ENCODE data around the gene COL24A1. TPM values are rescaled to one million over a fixed set of nuclear protein-coding genes. Genes with fewer than 3 reads are reported as not detected.

COL24A1 gene
- total RNA-seq, 4 donors from 2014 or later = 1.2 to 4.7 (median 3.3) TPM

- no peak for ATAC-seq
- H3K9me3 ChIP-seq = no peaks in the 10 kb centered on the region
- WGBS, 2 donors (ENCODE audit: low coverage in 1 of 2) = 62 to 91% methylated on average over 1 of the region's 1 CpG
- no peaks in the 10 kb centered on the region for H3K36me3 ChIP-seq
- no peak for TF ChIP-seq EP300 (IDR thresholded peaks at IDR 0.05)
- TF ChIP-seq CTCF (IDR thresholded peaks at IDR 0.05) = no peak
- no peak for TF ChIP-seq POLR2AphosphoS5 (IDR thresholded peaks at IDR 0.05)
- TF ChIP-seq POLR2A (IDR thresholded peaks at IDR 0.05) = no peak
- no peaks in the 10 kb centered on the region for H3K27me3 ChIP-seq
- peaks cover 0 to 6% (median 0%) of the 10 kb centered on the region in 3 donors for H3K4me1 ChIP-seq
- H3K27ac ChIP-seq = no peak overlapping the region
- H3K4me3 ChIP-seq = no peak overlapping the region
Measured at GRCh38 chr1:85991261-85991660, 165.3 kb downstream of the COL24A1 start.

- Histone ChIP-seq H3K27me3 (no peaks in the 10 kb centered on the region), H3K9me3 (peaks cover 0 to 4% (median 0%) of the 10 kb centered on the region in 3 donors), H3K27ac (no peak overlapping the region), H3K4me3 (no peak overlapping the region), H3K36me3 (no peaks in the 10 kb centered on the region), H3K4me1 (no peaks in the 10 kb centered on the region)
- WGBS, 2 donors (ENCODE audit: low coverage in 1 of 2) = 79 to 88% methylated on average over 4 of the region's 4 CpGs
- no peak for ATAC-seq
- TF ChIP-seq POLR2AphosphoS5 (IDR thresholded peaks at IDR 0.05) (no peak), EP300 (IDR thresholded peaks at IDR 0.05) (no peak), CTCF (IDR thresholded peaks at IDR 0.05) (no peak), POLR2A (IDR thresholded peaks at IDR 0.05) (no peak)
Measured at GRCh38 chr1:85984636-85985035, 171.9 kb downstream of the COL24A1 start.

GRCh38 chr1:85983316-85983715 lies 173.3 kb downstream of the COL24A1 start:
- Histone ChIP-seq H3K4me1 (no peaks in the 10 kb centered on the region), H3K27me3 (no peaks in the 10 kb centered on the region), H3K36me3 (no peaks in the 10 kb centered on the region), H3K9me3 (peaks cover 0 to 4% (median 0%) of the 10 kb centered on the region in 3 donors), H3K4me3 (no peak overlapping the region), H3K27ac (no peak overlapping the region)
- 57 to 75% methylated on average over 1 of the region's 1 CpG for WGBS, 2 donors (ENCODE audit: low coverage in 1 of 2)
- ATAC-seq = no peak
- no peak for TF ChIP-seq EP300 (IDR thresholded peaks at IDR 0.05)
- no peak for TF ChIP-seq POLR2A (IDR thresholded peaks at IDR 0.05)
- no peak for TF ChIP-seq CTCF (IDR thresholded peaks at IDR 0.05)
- no peak for TF ChIP-seq POLR2AphosphoS5 (IDR thresholded peaks at IDR 0.05)

- no peak for ATAC-seq
- H3K9me3 ChIP-seq = peaks cover 0 to 4% (median 0%) of the 10 kb centered on the region in 3 donors
- WGBS, 2 donors (ENCODE audit: low coverage in 1 of 2) = 88 to 100% methylated on average over 2 to 3 of the region's 4 CpGs
Measured at GRCh38 chr1:85976516-85977205, 179.9 kb downstream of the COL24A1 start.

More at GRCh38 chr1:85976516-85977205, 179.9 kb downstream of the COL24A1 start:
- H3K27ac ChIP-seq = no peak overlapping the region
- H3K36me3 ChIP-seq = no peaks in the 10 kb centered on the region
- no peak for TF ChIP-seq POLR2AphosphoS5 (IDR thresholded peaks at IDR 0.05)
- TF ChIP-seq POLR2A (IDR thresholded peaks at IDR 0.05) = no peak
- TF ChIP-seq EP300 (IDR thresholded peaks at IDR 0.05) = no peak
- no peak for TF ChIP-seq CTCF (IDR thresholded peaks at IDR 0.05)
- H3K4me1 ChIP-seq = no peaks in the 10 kb centered on the region
- H3K27me3 ChIP-seq = no peaks in the 10 kb centered on the region
- H3K4me3 ChIP-seq = no peak overlapping the region
